ENCODE results near the gene PDE7B. TPM values are rescaled to one million over a fixed set of nuclear protein-coding genes. Genes with fewer than 3 reads are reported as not detected.

PDE7B gene
- total RNA-seq, 1 experiment from 2014 or later, result 0.03 TPM

GRCh38 chr6:136115941-136116340 lies 264.4 kb downstream of the PDE7B start:
- DNase-seq (ENCODE audit: low read depth, low spot score) (no peak), ATAC-seq (no peak)
- Histone ChIP-seq H3K4me3 (ENCODE audit: low read depth in 2 of 2, low read length in 2 of 2) (no peak overlapping the region), H3K27ac (ENCODE audit: low read length) (no peak overlapping the region), H3K9me3 (ENCODE audit: control insufficient read depth, insufficient read depth, low read depth, low read length) (no peaks in the 10 kb centered on the region), H3K27me3 (ENCODE audit: control insufficient read depth, insufficient read depth, low read length) (no peaks in the 10 kb centered on the region), H3K36me3 (ENCODE audit: control insufficient read depth, insufficient read depth, low read length) (no peaks in the 10 kb centered on the region), H3K4me1 (ENCODE audit: control insufficient read depth, insufficient read depth, low read length) (no peaks in the 10 kb centered on the region)
- in situ Hi-C loops (cut with HindIII; ENCODE audit: low pct_unique_long_range_greater_than_20kb, low sequenced_read_pairs) (no loop called here), intact Hi-C loops (cut with micrococcal nuclease; ENCODE audit: unreplicated experiment) (no loop called here)
- ChIA-PET POLR2A (no interaction called here), CTCF (no interaction called here)
- TF ChIP-seq TCF7L2 (IDR thresholded peaks at IDR 0.05; ENCODE audit: low read depth, low read length), result no peak
- no peak for TF ChIP-seq SIN3A (IDR thresholded peaks at IDR 0.05; ENCODE audit: borderline replicate concordance, insufficient read depth, low read depth, low read length)
- no peak for TF ChIP-seq CTCF (IDR thresholded peaks at IDR 0.05)
- BruUV-seq (replicated peaks), result no TSS peak

GRCh38 chr6:136117081-136117480 lies 265.6 kb downstream of the PDE7B start:
- CTCF ChIA-PET, result no interaction called here
- H3K9me3 ChIP-seq (ENCODE audit: control insufficient read depth, insufficient read depth, low read depth, low read length), result no peaks in the 10 kb centered on the region
- H3K4me3 ChIP-seq (ENCODE audit: low read depth in 2 of 2, low read length in 2 of 2), result no peak overlapping the region
- no peak overlapping the region for H3K27ac ChIP-seq (ENCODE audit: low read length)
- no peaks in the 10 kb centered on the region for H3K36me3 ChIP-seq (ENCODE audit: control insufficient read depth, insufficient read depth, low read length)
- BruUV-seq (replicated peaks), result no TSS peak
- no peaks in the 10 kb centered on the region for H3K4me1 ChIP-seq (ENCODE audit: control insufficient read depth, insufficient read depth, low read length)
- no peaks in the 10 kb centered on the region for H3K27me3 ChIP-seq (ENCODE audit: control insufficient read depth, insufficient read depth, low read length)
- intact Hi-C loops (cut with micrococcal nuclease; ENCODE audit: unreplicated experiment), result no loop called here
- TF ChIP-seq POLR2AphosphoS5 (IDR thresholded peaks at IDR 0.05; ENCODE audit: low read depth, low read length), result no peak
- no peak for TF ChIP-seq REST (IDR thresholded peaks at IDR 0.05; ENCODE audit: insufficient read depth in 1 of 2, low read depth in 2 of 2, low read length in 1 of 2)
- no peak for TF ChIP-seq CTCF (IDR thresholded peaks at IDR 0.05)
- no peak for TF ChIP-seq SIN3A (IDR thresholded peaks at IDR 0.05; ENCODE audit: borderline replicate concordance, insufficient read depth, low read depth, low read length)
- no peak for TF ChIP-seq TCF7L2 (IDR thresholded peaks at IDR 0.05; ENCODE audit: low read depth, low read length)
- ATAC-seq (no peak), DNase-seq (ENCODE audit: low read depth, low spot score) (no peak)
- in situ Hi-C loops (cut with HindIII; ENCODE audit: low pct_unique_long_range_greater_than_20kb, low sequenced_read_pairs), result no loop called here
- POLR2A ChIA-PET, result no interaction called here

All from Panc1 (cell line).